PC-9 (cell line): Measurements from ENCODE around the gene ZFP36L1. TPM values are rescaled to one million over a fixed set of nuclear protein-coding genes. Genes with fewer than 3 reads are reported as not detected.

Experiments used
- BruUV-seq: library from RNA; stranded (reverse); fragments of 400-500 nt; replicated peaks from 2 replicates; lab custom pipeline; 2021; lab: Mats Ljungman, UMichigan
- CTCF ChIA-PET: fragments of 300-600 bp; sonication (Branson Sonifier 250); formaldehyde crosslinking; loops from one replicate; lab custom pipeline; 2022; ENCODE audit warnings: antibody characterized with exemption; lab: Charles Lee
- POLR2A ChIA-PET: fragments of 300-600 bp; sonication (Branson Sonifier 250); formaldehyde crosslinking; loops from one replicate; lab custom pipeline; 2022; ENCODE audit warnings: antibody characterized with exemption; ENCODE audit not compliant: unreplicated experiment; lab: Charles Lee
- DNase-seq, 2 experiments: peaks; one replicate each; pipeline versions ENCODE4 v3.0.0 to v3.0.0-alpha.2; 2015 to 2022; ENCODE audit warnings: mixed read lengths in 1 of 2
- H2AFZ ChIP-seq: fragments of 200-600 bp; sonication (generic); 2 replicates; pipeline ENCODE4 v1.8.1; 2017; ENCODE audit warnings: antibody characterized with exemption
- H3F3A ChIP-seq: fragments of 200-600 bp; sonication (generic); 2 replicates; pipeline ENCODE4 v1.8.1; 2017; ENCODE audit warnings: antibody characterized with exemption, mild to moderate bottlenecking, low read depth; ENCODE audit not compliant: insufficient read depth
- H3K27ac ChIP-seq: fragments of 200-600 bp; sonication (generic); 2 replicates; pipeline ENCODE4 v1.6.1; 2016; ENCODE audit warnings: mixed run types
- H3K27me3 ChIP-seq: fragments of 200-600 bp; sonication (generic); 2 replicates; pipeline ENCODE4 v1.6.1; 2016; ENCODE audit warnings: low read depth, mixed run types; ENCODE audit not compliant: insufficient read depth
- H3K36me3 ChIP-seq: fragments of 200-600 bp; sonication (generic); 2 replicates; pipeline ENCODE4 v1.6.1; 2016; ENCODE audit warnings: low read depth, mixed run types
- H3K4me1 ChIP-seq: fragments of 200-600 bp; sonication (generic); replicated peaks from 2 replicates; pipeline ENCODE4 v1.6.1; 2016; ENCODE audit warnings: mixed run types; ENCODE audit not compliant: insufficient read depth
- H3K4me2 ChIP-seq: fragments of 200-600 bp; sonication (generic); 2 replicates; pipeline ENCODE4 v1.6.1; 2017; ENCODE audit warnings: mixed run types
- H3K4me3 ChIP-seq: fragments of 200-600 bp; sonication (generic); 2 replicates; pipeline ENCODE4 v1.6.1; 2016; ENCODE audit warnings: mixed run types
- H3K79me2 ChIP-seq: fragments of 200-600 bp; sonication (generic); 2 replicates; pipeline ENCODE4 v1.6.1; 2017; ENCODE audit warnings: low read depth, mixed run types
- H3K9me2 ChIP-seq: fragments of 200-600 bp; sonication (generic); 2 replicates; pipeline ENCODE4 v1.8.1; 2017; ENCODE audit warnings: mild to moderate bottlenecking; ENCODE audit not compliant: insufficient read depth
- H3K9me3 ChIP-seq: fragments of 200-600 bp; sonication (generic); 2 replicates; pipeline ENCODE4 v1.8.1; 2016; ENCODE audit warnings: low read depth; ENCODE audit not compliant: insufficient read depth
- H4K20me1 ChIP-seq: fragments of 200-600 bp; sonication (generic); 2 replicates; pipeline ENCODE4 v1.8.1; 2017; ENCODE audit not compliant: insufficient read depth
- EZH2 ChIP-seq: fragments of 200-600 bp; sonication (generic); IDR thresholded peaks from 2 replicates; pipeline ENCODE4 v1.8.0; 2017; ENCODE audit warnings: antibody characterized with exemption, low read depth
- intact Hi-C: fragments of 100-400 bp; cut with micrococcal nuclease; formaldehyde crosslinking; loops from one replicate; pipeline ENCODE4 v1.10.0; 2022; ENCODE audit not compliant: unreplicated experiment
- total RNA-seq: library from RNA; stranded (reverse); gene quantifications from 2 replicates; pipeline ENCODE4 v1.2.3, GENCODE V29; 2021
- TF ChIP-seq, protein P1 (sequence below): fragments of 200-600 bp; sonication (generic); conservative IDR thresholded peaks from 2 replicates; pipeline ENCODE4 v1.6.1; 2017; ENCODE audit warnings: mixed run types, antibody characterized with exemption, mild to moderate bottlenecking, moderate library complexity

The ZFP36L1 gene
- total RNA-seq, 1 experiment from 2014 or later = 179 TPM

DNA sequence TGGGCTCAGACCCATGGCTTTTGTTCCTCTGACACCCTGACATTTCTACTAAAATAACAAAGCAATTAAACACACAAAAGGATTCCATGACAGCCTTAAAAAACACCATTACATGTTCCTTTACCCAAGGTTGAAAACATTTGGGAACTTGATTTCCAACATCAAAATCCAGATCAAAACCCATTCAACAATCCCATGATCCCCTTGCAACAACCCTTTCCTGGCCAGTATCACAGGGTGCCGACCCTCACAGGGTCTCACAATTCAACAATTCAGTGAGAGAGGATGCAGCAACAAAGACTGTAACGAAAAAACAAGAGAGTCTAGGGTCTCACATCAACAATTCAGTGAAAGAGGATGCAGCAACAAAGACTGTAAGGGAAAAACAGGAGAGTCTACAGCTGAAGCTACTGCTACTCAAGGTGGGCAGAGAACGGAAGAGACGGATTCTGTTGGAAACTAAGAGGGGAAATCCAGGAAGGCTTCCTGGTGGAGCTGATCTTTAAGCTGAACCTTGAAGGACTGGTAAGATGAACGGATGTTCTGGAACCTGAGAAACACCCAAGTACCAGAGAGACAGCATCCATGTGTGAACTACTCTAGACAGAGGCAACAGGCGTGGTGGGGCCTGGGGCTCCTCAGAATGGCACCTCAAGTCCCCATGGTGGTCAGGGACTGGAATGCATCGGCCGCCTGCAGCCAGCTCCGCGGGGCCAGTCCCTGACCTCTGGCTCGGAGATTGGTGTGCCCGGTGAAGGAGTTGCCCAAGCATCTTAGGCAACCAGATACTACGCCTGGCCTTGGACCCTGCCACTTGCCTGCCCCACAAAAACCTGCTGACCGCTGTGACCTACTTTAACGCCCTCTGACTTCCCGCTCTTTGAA, 22.7 kb upstream of the ZFP36L1 start:
- peak overlapping the region; percentile 86 for H2AFZ ChIP-seq
- CTCF ChIA-PET = interaction anchor here (0.6 to 1.2 kb wide), 6 partner anchors 9 to 931 kb away, joined by 3 to 6 read pairs (median 3); no protein-coding TSS in a partner anchor
- H3K27me3 ChIP-seq = no peaks in the 10 kb centered on the region

GRCh38 chr14:68814539-68815297, 21.9 kb upstream of the ZFP36L1 start:
- Histone ChIP-seq H2AFZ (no peak overlapping the region), H3K36me3 (no peaks in the 10 kb centered on the region), H4K20me1 (no peaks in the 10 kb centered on the region), H3K4me2 (peak overlapping the region; percentile 83), H3K27me3 (no peaks in the 10 kb centered on the region), H3K27ac (no peak overlapping the region), H3K9me3 (no peaks in the 10 kb centered on the region), H3K9me2 (no peaks in the 10 kb centered on the region), H3K4me3 (no peak overlapping the region), H3F3A (peaks cover 16% of the 10 kb centered on the region), H3K79me2 (peaks cover 9% of the 10 kb centered on the region), H3K4me1 (peaks cover 46% of the 10 kb centered on the region)
- ChIA-PET CTCF (interaction anchor here (0.5 to 1.1 kb wide), 3 partner anchors 10 to 871 kb away, joined by 4 to 6 read pairs (median 6); no protein-coding TSS in a partner anchor), POLR2A (interaction anchor here (0.6 to 0.9 kb wide), 4 partner anchors 20 to 1582 kb away, joined by 3 to 5 read pairs (median 3); no protein-coding TSS in a partner anchor)
- peak in 1 of 2 experiments; percentile 22 for DNase-seq
- TSS peak; percentile 48 for BruUV-seq
- intact Hi-C loops = loop anchor here (1.0 to 5.0 kb wide), 2 partner anchors 347 to 674 kb away; no protein-coding TSS in a partner anchor
- TF ChIP-seq EZH2 = no peak
- TF ChIP-seq, protein P1, sequence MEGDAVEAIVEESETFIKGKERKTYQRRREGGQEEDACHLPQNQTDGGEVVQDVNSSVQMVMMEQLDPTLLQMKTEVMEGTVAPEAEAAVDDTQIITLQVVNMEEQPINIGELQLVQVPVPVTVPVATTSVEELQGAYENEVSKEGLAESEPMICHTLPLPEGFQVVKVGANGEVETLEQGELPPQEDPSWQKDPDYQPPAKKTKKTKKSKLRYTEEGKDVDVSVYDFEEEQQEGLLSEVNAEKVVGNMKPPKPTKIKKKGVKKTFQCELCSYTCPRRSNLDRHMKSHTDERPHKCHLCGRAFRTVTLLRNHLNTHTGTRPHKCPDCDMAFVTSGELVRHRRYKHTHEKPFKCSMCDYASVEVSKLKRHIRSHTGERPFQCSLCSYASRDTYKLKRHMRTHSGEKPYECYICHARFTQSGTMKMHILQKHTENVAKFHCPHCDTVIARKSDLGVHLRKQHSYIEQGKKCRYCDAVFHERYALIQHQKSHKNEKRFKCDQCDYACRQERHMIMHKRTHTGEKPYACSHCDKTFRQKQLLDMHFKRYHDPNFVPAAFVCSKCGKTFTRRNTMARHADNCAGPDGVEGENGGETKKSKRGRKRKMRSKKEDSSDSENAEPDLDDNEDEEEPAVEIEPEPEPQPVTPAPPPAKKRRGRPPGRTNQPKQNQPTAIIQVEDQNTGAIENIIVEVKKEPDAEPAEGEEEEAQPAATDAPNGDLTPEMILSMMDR = no peak

More for the DNA sequence above, 22.7 kb upstream of the ZFP36L1 start:
- no peaks in the 10 kb centered on the region for H3K36me3 ChIP-seq
- H4K20me1 ChIP-seq = no peaks in the 10 kb centered on the region
- TF ChIP-seq EZH2 = no peak
- TF ChIP-seq, protein P1 = no peak
- H3K4me1 ChIP-seq = peaks cover 50% of the 10 kb centered on the region
- H3K4me2 ChIP-seq = peak overlapping the region; percentile 83
- POLR2A ChIA-PET = interaction anchor here (0.6 kb wide), 1 partner anchor 28 kb away, joined by 3 read pairs; no protein-coding TSS in a partner anchor
- BruUV-seq = no TSS peak
- no peaks in the 10 kb centered on the region for H3K9me2 ChIP-seq
- peaks cover 22% of the 10 kb centered on the region for H3F3A ChIP-seq
- peaks cover 9% of the 10 kb centered on the region for H3K79me2 ChIP-seq
- H3K27ac ChIP-seq = peak overlapping the region; percentile 81
- H3K4me3 ChIP-seq = peak overlapping the region; percentile 57; the same call in 1 of the 2 replicates
- intact Hi-C loops = loop anchor here (1.0 to 5.0 kb wide), 9 partner anchors 22 to 979 kb away; partner anchors contain the start of gene ZFP36L1
- DNase-seq = no peak
- H3K9me3 ChIP-seq = no peaks in the 10 kb centered on the region

- Histone ChIP-seq H3K27ac (no peak overlapping the region), H3K4me3 (no peak overlapping the region), H2AFZ (no peak overlapping the region), H3K9me2 (no peaks in the 10 kb centered on the region), H3F3A (peaks cover 11% of the 10 kb centered on the region), H3K4me2 (peak overlapping the region; percentile 83), H4K20me1 (no peaks in the 10 kb centered on the region), H3K79me2 (peaks cover 9% of the 10 kb centered on the region), H3K4me1 (peaks cover 41% of the 10 kb centered on the region), H3K9me3 (no peaks in the 10 kb centered on the region), H3K36me3 (no peaks in the 10 kb centered on the region), H3K27me3 (no peaks in the 10 kb centered on the region)
- no peak for DNase-seq
- no TSS peak for BruUV-seq
- ChIA-PET CTCF (interaction anchor here (0.5 to 1.1 kb wide), 3 partner anchors 10 to 870 kb away, joined by 4 to 6 read pairs (median 6); no protein-coding TSS in a partner anchor), POLR2A (interaction anchor here (0.6 to 0.9 kb wide), 3 partner anchors 19 to 1582 kb away, joined by 3 to 5 read pairs (median 3); no protein-coding TSS in a partner anchor)
- intact Hi-C loops = no loop called here
- TF ChIP-seq, protein P1 = no peak
- no peak for TF ChIP-seq EZH2
These were observed 21.3 kb upstream of the ZFP36L1 start for GRCh38 chr14:68814238-68814538.
